HepG2 (cell line): Measurements from ENCODE around the gene PROX2. TPM values are rescaled to one million over a fixed set of nuclear protein-coding genes. Genes with fewer than 3 reads are reported as not detected.

Source experiments
- ATF1 ChIP-seq: IDR thresholded peaks from 2 replicates; pipeline ENCODE4 v1.6.1; 2016; ENCODE audit warnings: mild to moderate bottlenecking, control low read depth
- CENPT ChIP-seq: sonication (generic); formaldehyde crosslinking; IDR thresholded peaks from 2 replicates; pipeline ENCODE4 v1.8.0; 2022; ENCODE audit warnings: low read depth, mild to moderate bottlenecking, moderate library complexity, missing genetic modification reagents
- HDAC2 ChIP-seq: sonication (generic); formaldehyde crosslinking; IDR thresholded peaks from 2 replicates; pipeline ENCODE4 v1.4.0; 2020; ENCODE audit warnings: missing genetic modification reagents
- HOXA5 ChIP-seq: sonication (generic); formaldehyde crosslinking; IDR thresholded peaks from 2 replicates; pipeline ENCODE4 v1.4.0; 2020; ENCODE audit warnings: missing genetic modification reagents
- NCOR1 ChIP-seq: fragments of 200-600 bp; sonication (generic); IDR thresholded peaks from 2 replicates; pipeline ENCODE4 v1.7.0; 2017; ENCODE audit warnings: antibody characterized with exemption, low read length, borderline replicate concordance
- PAF1 ChIP-seq: IDR thresholded peaks from 2 replicates; pipeline ENCODE4 v1.6.1; 2016; ENCODE audit warnings: missing genetic modification reagents, missing compliant biosample characterization
- RCOR2 ChIP-seq: IDR thresholded peaks from 2 replicates; pipeline ENCODE4 v1.6.1; 2016; ENCODE audit warnings: missing biosample characterization, missing genetic modification reagents
- SPEN ChIP-seq: sonication (generic); formaldehyde crosslinking; IDR thresholded peaks from 2 replicates; pipeline ENCODE4 v1.5.1; 2020; ENCODE audit warnings: low read depth, mild to moderate bottlenecking, missing genetic modification reagents
- WIZ ChIP-seq: sonication (generic); formaldehyde crosslinking; IDR thresholded peaks from 2 replicates; pipeline ENCODE4 v1.5.1; 2020; ENCODE audit warnings: mild to moderate bottlenecking, missing genetic modification reagents
- ZKSCAN5 ChIP-seq: sonication (generic); formaldehyde crosslinking; IDR thresholded peaks from 2 replicates; pipeline ENCODE4 v1.5.1; 2020; ENCODE audit warnings: mild to moderate bottlenecking, missing genetic modification reagents
- ZNF138 ChIP-seq: sonication (generic); formaldehyde crosslinking; IDR thresholded peaks from 2 replicates; pipeline ENCODE4 v1.5.0; 2020; ENCODE audit warnings: mild to moderate bottlenecking, low read depth, missing genetic modification reagents
- ZNF441 ChIP-seq: sonication (generic); formaldehyde crosslinking; IDR thresholded peaks from 2 replicates; pipeline ENCODE4 v1.7.0; 2021; ENCODE audit warnings: missing genetic modification reagents, borderline replicate concordance
- ZNF572 ChIP-seq: sonication (generic); formaldehyde crosslinking; IDR thresholded peaks from 2 replicates; pipeline ENCODE4 v1.5.1; 2020; ENCODE audit warnings: mild to moderate bottlenecking, missing genetic modification reagents
- ZNF629 ChIP-seq: sonication (generic); formaldehyde crosslinking; conservative IDR thresholded peaks from 2 replicates; pipeline ENCODE4 v1.5.0; 2020; ENCODE audit warnings: missing genetic modification reagents
- polyA plus RNA-seq, 8 experiments: library from polyadenylated mRNA; depleted of rRNA in 3 of 8; stranded (reverse) in 7 of 8; unstranded in 1 of 8; fragments of >200 nt; fragmentation: Illumina TruSeq in 4 of 8; extraction: Trizol in 4 of 8; gene quantifications; 2 replicates each; pipeline versions ENCODE4 v1.2.1 to v1.2.3, GENCODE V29; 2011 to 2016; ENCODE audit warnings: low read depth in 4 of 8, missing spikeins in 1 of 8, mixed read lengths in 1 of 8; ENCODE audit not compliant: insufficient read depth in 1 of 8
- total RNA-seq, 5 experiments: library from RNA; depleted of rRNA; stranded (reverse); fragments of >200 nt; fragmentation: Illumina TruSeq; extraction: Trizol; gene quantifications; 2 replicates each; pipeline ENCODE4 v1.2.3, GENCODE V29; 2016; ENCODE audit warnings: low read depth in 1 of 5
- TF ChIP-seq, protein P1 (sequence below): sonication (generic); formaldehyde crosslinking; IDR thresholded peaks from 2 replicates; pipeline ENCODE4 v1.5.0; 2020; ENCODE audit warnings: missing genetic modification reagents
- TF ChIP-seq, protein P2 (sequence below): sonication (generic); formaldehyde crosslinking; IDR thresholded peaks from 2 replicates; pipeline ENCODE4 v1.4.0; 2020; ENCODE audit warnings: missing genetic modification reagents; ENCODE audit errors: not compliant biosample characterization
- TF ChIP-seq, protein P3 (sequence below): conservative IDR thresholded peaks from 2 replicates; pipeline ENCODE4 v1.6.1; 2018; ENCODE audit warnings: missing genetic modification reagents
- TF ChIP-seq, protein P4 (sequence below): IDR thresholded peaks from 2 replicates; pipeline ENCODE4 v1.6.1; 2016; ENCODE audit warnings: missing genetic modification reagents, missing compliant biosample characterization
- TF ChIP-seq, protein P5 (sequence below): sonication (generic); formaldehyde crosslinking; IDR thresholded peaks from 2 replicates; pipeline ENCODE4 v1.8.1; 2023; ENCODE audit warnings: mild to moderate bottlenecking, inconsistent platforms, moderate library complexity, missing genetic modification reagents, borderline replicate concordance
- TF ChIP-seq, protein P6 (sequence below): sonication (generic); formaldehyde crosslinking; IDR thresholded peaks from 2 replicates; pipeline ENCODE4 v1.8.1; 2023; ENCODE audit warnings: mild to moderate bottlenecking, missing genetic modification reagents
- TF ChIP-seq, protein P7 (sequence below): sonication (generic); formaldehyde crosslinking; IDR thresholded peaks from 2 replicates; pipeline ENCODE4 v1.9.0; 2021; ENCODE audit warnings: missing genetic modification reagents, borderline replicate concordance

Gene PROX2
- total and polyA plus RNA-seq, 2 of the 13 experiments (the other 11 are each of a cell fraction or from before 2014, with no cell fraction given), result not detected

DNA sequence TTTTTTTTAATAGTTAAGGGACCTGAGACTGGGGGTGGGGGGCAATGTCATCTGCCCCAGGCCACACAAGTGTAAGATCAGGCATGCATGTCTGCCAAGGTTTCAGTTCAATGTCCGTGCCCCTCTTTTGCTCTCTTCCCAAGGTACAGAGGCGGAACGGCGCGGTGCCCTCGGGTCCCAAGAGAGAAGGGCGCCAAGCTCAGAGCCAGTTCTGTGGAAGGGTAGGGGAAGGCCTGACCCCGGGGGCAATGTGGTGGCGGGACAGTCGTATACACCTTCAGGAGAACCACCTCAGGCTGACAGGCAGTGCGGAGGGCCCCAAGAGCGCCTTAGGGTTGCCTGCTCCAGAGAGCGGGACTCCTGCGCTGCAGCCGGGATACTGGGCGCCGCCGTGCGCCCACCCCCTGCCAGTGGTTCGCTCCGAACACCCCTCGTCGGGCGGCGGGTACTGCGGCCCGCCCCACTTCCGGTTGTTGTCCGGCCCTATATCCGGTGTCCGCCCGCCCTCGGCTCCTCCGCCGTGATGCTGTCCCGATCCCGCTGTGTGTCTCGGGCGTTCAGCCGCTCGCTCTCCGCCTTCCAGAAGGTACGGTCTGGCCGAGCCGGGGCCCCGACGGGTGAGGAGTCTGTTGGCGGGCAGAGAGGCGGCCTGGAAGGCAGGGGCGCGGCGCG, 5.6 kb upstream of the PROX2 start, which contains the start of gene DLST (continued):
- TF ChIP-seq, protein P1, sequence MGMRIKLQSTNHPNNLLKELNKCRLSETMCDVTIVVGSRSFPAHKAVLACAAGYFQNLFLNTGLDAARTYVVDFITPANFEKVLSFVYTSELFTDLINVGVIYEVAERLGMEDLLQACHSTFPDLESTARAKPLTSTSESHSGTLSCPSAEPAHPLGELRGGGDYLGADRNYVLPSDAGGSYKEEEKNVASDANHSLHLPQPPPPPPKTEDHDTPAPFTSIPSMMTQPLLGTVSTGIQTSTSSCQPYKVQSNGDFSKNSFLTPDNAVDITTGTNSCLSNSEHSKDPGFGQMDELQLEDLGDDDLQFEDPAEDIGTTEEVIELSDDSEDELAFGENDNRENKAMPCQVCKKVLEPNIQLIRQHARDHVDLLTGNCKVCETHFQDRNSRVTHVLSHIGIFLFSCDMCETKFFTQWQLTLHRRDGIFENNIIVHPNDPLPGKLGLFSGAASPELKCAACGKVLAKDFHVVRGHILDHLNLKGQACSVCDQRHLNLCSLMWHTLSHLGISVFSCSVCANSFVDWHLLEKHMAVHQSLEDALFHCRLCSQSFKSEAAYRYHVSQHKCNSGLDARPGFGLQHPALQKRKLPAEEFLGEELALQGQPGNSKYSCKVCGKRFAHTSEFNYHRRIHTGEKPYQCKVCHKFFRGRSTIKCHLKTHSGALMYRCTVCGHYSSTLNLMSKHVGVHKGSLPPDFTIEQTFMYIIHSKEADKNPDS, result no peak
- TF ChIP-seq WIZ (CRISPR knock-in tag) (no peak), HOXA5 (CRISPR knock-in tag) (no peak), SPEN (CRISPR knock-in tag) (peak; percentile 92), ZNF138 (CRISPR knock-in tag) (no peak), CENPT (CRISPR knock-in tag) (peak; percentile 80; the same call in 1 of the 2 replicates), PAF1 (CRISPR knock-in tag) (no peak), ZNF572 (CRISPR knock-in tag) (peak; percentile 23; the same call in 1 of the 2 replicates), ATF1 (no peak), ZKSCAN5 (CRISPR knock-in tag) (no peak), ZNF629 (CRISPR knock-in tag) (0 out of 2 replicates have a peak, but pooled peaks have one; percentile 11), NCOR1 (peak; percentile 23; the same call in 1 of the 2 replicates), ZNF441 (CRISPR knock-in tag) (no peak), HDAC2 (CRISPR knock-in tag) (peak; percentile 62), RCOR2 (peak; percentile 46; the same call in 1 of the 2 replicates)
- TF ChIP-seq, protein P2, sequence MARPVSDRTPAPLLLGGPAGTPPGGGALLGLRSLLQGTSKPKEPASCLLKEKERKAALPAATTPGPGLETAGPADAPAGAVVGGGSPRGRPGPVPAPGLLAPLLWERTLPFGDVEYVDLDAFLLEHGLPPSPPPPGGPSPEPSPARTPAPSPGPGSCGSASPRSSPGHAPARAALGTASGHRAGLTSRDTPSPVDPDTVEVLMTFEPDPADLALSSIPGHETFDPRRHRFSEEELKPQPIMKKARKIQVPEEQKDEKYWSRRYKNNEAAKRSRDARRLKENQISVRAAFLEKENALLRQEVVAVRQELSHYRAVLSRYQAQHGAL (CRISPR knock-in tag), result no peak
- TF ChIP-seq, protein P3, sequence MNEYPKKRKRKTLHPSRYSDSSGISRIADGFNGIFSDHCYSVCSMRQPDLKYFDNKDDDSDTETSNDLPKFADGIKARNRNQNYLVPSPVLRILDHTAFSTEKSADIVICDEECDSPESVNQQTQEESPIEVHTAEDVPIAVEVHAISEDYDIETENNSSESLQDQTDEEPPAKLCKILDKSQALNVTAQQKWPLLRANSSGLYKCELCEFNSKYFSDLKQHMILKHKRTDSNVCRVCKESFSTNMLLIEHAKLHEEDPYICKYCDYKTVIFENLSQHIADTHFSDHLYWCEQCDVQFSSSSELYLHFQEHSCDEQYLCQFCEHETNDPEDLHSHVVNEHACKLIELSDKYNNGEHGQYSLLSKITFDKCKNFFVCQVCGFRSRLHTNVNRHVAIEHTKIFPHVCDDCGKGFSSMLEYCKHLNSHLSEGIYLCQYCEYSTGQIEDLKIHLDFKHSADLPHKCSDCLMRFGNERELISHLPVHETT, result no peak
- TF ChIP-seq, protein P4, sequence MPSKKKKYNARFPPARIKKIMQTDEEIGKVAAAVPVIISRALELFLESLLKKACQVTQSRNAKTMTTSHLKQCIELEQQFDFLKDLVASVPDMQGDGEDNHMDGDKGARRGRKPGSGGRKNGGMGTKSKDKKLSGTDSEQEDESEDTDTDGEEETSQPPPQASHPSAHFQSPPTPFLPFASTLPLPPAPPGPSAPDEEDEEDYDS (CRISPR knock-in tag), result peak; percentile 84
- TF ChIP-seq, protein P5, sequence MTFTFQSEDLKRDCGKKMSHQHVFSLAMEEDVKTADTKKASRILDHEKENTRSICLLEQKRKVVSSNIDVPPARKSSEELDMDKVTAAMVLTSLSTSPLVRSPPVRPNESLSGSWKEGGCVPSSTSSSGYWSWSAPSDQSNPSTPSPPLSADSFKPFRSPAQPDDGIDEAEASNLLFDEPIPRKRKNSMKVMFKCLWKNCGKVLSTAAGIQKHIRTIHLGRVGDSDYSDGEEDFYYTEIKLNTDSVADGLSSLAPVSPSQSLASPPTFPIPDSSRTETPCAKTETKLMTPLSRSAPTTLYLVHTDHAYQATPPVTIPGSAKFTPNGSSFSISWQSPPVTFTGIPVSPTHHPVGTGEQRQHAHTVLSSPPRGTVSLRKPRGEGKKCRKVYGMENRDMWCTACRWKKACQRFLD, result no peak
- TF ChIP-seq, protein P6, sequence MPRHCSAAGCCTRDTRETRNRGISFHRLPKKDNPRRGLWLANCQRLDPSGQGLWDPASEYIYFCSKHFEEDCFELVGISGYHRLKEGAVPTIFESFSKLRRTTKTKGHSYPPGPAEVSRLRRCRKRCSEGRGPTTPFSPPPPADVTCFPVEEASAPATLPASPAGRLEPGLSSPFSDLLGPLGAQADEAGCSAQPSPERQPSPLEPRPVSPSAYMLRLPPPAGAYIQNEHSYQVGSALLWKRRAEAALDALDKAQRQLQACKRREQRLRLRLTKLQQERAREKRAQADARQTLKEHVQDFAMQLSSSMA (CRISPR knock-in tag), result peak; percentile 81; the same call in 1 of the 2 replicates
- TF ChIP-seq, protein P7, sequence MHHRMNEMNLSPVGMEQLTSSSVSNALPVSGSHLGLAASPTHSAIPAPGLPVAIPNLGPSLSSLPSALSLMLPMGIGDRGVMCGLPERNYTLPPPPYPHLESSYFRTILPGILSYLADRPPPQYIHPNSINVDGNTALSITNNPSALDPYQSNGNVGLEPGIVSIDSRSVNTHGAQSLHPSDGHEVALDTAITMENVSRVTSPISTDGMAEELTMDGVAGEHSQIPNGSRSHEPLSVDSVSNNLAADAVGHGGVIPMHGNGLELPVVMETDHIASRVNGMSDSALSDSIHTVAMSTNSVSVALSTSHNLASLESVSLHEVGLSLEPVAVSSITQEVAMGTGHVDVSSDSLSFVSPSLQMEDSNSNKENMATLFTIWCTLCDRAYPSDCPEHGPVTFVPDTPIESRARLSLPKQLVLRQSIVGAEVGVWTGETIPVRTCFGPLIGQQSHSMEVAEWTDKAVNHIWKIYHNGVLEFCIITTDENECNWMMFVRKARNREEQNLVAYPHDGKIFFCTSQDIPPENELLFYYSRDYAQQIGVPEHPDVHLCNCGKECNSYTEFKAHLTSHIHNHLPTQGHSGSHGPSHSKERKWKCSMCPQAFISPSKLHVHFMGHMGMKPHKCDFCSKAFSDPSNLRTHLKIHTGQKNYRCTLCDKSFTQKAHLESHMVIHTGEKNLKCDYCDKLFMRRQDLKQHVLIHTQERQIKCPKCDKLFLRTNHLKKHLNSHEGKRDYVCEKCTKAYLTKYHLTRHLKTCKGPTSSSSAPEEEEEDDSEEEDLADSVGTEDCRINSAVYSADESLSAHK, result no peak
